Measurements from ENCODE around the gene BEX3.
"Not testable (repeated sequence)": the region's sequence is repeated elsewhere in the genome, so short reads cannot be mapped to it uniquely, and the experiment has no call there.

Gene BEX3

GRCh38 chrX:103384672-103385071 lies 8.3 kb downstream of the BEX3 start:
- DNase-seq: no peak

DNA sequence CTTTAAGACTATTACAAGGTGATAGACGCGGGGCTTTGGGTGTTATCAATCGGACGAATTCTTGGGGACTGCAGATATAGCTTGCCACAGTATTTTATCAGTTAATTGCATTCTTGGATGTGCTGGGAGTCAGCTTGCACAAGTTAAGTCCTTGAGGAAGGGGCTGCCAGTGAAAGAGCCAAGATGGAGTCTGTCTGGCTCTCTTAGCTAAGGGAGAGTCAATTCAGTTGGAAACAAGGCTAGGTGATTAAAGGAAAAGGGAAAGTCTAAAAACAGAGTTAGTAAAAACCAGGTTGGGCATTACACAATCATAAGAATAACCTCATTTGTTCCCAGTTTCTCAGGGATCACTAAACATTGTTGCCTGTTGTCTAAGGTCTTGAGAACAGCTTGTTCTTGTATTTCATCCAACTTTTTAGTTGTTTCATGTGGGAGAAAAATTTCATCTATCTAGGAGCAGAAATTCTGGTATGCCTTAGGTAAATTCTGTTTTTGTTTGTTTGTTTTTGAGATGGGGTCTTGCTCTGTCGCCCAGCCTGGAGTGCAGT lies 9.0 kb downstream of the BEX3 start:
- DNase-seq: not testable (repeated sequence)

GRCh38 chrX:103386332-103386731 lies 10.0 kb downstream of the BEX3 start:
- no peak for DNase-seq

- DNase-seq: no peak
Measured at GRCh38 chrX:103393487-103393886, 17.1 kb downstream of the BEX3 start.

- no peak for DNase-seq
Measured at GRCh38 chrX:103396186-103396585, 19.8 kb downstream of the BEX3 start.

DNA sequence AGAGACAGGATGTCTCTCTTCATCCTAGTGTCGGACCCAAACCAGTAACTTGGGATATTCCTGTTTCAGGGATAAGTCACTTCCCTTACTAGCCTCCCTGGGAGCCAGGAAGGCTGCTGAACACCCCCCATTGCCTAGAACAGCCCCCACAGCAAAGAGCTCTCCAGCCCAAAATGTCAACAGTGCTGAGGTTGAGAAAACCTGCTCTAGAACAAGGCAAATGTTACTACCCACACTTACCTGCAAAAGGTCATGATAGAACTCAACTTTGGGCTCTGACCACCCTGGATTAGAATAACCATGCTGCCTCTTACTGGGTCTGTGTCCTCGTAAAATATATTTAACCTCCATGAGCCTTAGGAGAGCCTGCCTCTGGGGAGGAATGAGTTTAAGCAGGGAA lies 20.3 kb downstream of the BEX3 start:
- no peak for DNase-seq

- DNase-seq: no peak
Measured at GRCh38 chrX:103397707-103398106, 21.4 kb downstream of the BEX3 start.

DNA sequence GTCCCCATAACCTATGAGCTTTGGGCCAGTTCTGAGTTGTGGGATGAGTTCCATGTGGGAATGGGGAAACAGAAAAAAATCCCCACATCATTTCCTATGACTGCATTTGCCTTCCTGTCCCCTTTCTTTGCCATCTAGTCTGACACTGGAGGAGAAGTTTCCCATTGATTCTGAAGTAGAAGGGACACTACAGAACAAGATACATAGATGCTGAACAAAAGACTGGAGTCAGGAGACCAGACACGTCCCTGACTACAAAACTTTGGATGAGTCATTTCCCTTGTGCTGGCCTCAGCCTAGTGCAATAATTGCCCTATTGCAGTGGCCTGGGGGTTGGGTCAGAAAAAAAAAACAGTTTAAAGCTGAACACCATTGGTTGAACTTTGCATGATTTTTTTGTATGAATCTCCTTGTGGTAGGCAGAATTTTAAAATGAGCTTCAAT lies 22.1 kb downstream of the BEX3 start:
- DNase-seq: no peak

GRCh38 chrX:103399744-103400143 lies 23.4 kb downstream of the BEX3 start:
- no peak for DNase-seq

DNA sequence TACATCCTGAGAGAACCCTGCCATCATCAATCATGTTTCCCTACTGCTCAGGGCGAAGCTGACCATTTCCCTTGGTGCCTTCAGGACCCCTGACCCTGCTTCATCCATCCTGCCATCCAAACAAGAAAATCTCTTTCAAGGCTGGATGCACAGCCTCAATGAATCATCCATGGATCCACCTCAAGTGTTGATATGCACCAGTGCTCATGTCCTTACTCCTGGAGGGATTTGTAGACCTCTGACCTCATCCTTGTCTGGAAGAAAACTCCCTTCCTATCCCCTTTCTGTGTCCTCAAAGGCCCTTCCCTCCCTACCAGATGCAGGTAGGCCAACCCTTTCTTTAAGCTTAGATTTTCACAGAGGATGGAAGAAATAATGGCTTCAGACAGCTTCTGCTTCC lies 24.6 kb downstream of the BEX3 start:
- no peak for DNase-seq

DNA sequence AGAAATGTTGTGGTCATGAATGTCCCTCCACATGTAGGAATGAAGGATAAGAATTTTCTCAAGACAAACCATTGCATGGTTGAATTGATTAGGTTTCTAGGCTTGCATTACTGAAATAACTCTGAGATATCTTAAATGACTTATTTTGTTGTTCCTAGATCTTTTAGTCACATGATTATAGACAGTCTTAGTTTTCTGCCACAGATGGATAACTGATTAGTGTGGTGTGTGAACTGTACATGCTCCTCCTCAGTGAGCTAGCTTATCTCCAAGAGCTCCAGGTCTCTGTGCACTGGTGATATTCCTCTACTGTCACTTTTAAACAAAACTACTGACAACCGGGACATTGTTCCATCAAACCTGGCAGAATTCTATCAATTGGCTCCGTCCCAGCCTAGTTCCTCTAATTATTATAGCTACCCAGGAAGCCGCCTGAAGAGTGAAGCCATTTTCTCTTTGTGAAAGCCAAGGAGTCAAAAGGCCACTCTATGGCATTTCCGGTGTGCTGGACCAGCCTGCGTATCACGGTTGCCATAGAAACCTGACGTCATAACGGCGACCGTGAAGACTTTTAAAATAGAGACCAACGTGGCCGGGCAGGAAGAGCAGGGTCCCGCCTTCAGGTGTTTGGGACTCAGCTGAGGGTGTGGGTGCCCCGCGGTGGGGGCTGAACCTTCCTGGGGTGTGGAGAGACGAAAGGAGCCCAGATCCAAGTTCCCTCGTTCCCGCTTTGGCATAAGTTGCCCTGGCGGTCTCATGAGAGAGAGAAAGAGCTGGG lies 28.1 kb downstream of the BEX3 start:
- no peak for DNase-seq

DNA sequence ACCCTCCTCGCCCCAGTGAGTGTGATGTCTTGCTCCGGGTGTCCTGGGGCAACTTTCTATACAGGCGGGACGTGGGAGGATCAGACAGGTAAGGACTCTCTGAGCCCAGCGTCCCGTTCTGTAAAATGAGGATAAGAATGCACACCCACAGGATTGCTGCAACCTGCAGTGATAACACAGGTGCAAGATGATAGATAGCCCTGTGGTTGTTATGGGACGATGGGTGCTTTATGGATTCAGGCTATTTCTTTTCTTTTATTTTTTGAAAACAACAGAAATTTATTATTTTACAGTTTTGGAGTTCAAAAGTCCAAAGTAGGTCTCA lies 28.6 kb downstream of the BEX3 start:
- no peak for DNase-seq

GRCh38 chrX:103406256-103406655 lies 29.9 kb downstream of the BEX3 start:
- DNase-seq: no peak

GRCh38 chrX:103407776-103408175 lies 31.4 kb downstream of the BEX3 start:
- DNase-seq: no peak

GRCh38 chrX:103411721-103412120 lies 35.4 kb downstream of the BEX3 start:
- DNase-seq: not testable (repeated sequence)

GRCh38 chrX:103413705-103414387 lies 37.5 kb downstream of the BEX3 start:
- DNase-seq: no peak

DNA sequence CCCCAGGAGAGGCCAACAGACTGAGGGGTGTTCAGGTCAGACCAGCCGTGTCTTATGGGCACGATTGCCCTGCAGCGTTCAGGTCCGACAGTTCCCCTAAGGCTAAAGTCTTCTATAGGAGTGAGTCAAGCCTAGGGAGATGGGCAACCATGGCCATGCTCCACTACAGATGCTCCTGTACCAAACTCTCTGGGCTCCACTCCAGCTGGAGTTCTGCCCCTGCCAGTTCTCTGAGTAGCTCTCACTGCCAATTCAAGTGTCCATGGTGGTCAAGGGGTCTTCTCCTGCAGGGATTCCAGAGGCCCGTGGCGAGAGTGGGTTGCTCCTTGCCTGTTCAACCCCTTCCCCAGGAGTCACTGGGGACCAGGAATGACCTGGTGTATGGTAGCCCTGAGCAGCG lies 38.2 kb downstream of the BEX3 start:
- no peak for DNase-seq

DNA sequence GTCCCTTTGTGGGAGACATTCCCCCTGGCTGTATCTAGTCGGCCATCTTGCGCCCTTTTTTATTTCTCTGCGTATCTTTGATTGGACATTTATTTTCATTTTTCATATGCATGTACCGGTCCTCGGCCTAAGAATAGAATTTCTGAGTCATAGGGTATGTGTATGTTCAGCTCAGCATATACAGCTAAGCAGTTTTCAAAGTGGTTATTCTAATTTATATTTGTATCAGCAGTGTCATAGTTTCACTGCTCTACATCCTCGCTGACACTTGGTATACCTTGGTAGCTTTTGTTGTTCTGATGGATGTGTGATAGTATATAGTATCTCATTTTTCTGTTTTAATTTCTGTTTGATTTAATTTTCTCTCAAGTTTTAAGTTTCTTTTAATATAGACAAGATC lies 38.7 kb downstream of the BEX3 start:
- DNase-seq: no peak

GRCh38 chrX:103415528-103415927 lies 39.2 kb downstream of the BEX3 start:
- DNase-seq: no peak

DNA sequence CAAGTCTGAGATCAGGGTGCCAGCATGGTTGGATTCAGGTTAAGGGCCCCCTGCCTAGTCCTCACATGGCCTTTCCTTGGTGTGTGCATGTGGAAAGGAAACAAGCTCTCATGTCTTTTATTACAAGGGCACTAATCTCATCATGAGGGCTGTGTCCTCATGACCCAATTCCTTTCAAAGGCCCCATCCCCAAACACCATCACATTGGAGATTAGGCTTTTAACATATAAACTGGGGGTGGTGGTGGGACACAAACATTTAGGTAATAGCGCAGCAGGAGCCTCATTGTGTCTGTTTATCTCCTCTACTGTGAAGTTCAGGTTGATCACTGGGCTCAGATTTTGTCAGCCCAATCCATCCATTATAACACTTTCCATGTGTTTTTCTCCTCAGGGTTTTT lies 41.0 kb downstream of the BEX3 start:
- DNase-seq: no peak

- DNase-seq: no peak
Measured at GRCh38 chrX:103417933-103418332, 41.6 kb downstream of the BEX3 start.

GRCh38 chrX:103418811-103419340 lies 42.5 kb downstream of the BEX3 start:
- no peak for DNase-seq

- DNase-seq: no peak
Measured at GRCh38 chrX:103423955-103424638, 47.8 kb downstream of the BEX3 start.
